Measurements from ENCODE around the gene ROR1. TPM values are rescaled to one million over a fixed set of nuclear protein-coding genes. Genes with fewer than 3 reads are reported as not detected.

Gene ROR1
- total RNA-seq, 6 donors from 2014 or later, result 19.7 to 39.8 (median 28.5) TPM

DNA sequence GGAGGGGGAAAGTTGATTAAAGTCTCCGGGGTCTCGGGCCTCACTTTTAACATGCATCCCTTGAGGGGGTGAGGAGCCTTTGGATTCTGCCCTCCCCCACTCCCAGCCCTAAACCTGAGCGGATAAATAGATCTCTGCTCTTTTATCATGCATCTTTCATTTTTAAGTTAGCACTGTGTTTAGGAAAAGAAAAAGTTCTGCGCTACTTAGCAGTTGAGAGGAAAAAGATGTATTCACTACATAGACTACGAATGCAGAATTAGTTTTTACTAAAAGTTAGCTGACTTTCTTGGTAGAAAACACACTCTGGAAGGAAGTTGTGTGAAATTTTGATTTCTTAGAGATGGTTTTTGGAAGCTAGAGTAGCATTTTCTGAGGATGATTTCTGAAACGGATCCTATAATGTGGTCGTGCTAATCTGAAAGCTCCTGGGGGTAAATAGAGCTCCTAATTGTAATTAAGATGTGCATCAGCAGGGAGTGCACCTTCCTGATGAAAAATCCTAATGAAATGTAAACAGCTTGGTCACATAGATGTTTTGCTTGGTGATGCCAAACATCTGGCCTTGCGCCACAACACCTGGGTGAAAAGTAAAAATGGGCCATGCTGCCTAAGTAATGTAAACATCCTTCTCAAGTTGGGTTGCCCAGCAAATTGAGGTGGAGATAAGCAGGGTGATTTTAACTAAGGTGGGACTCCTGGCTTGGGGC lies 1.8 kb downstream of the ROR1 start:
- WGBS, 2 donors, result 28 to 34% methylated on average over 8 of the region's 8 CpGs
- ATAC-seq (ENCODE audit: low FRiP score in 2 of 2), result no peak
- peak overlapping the region in 1 of 4 donors; percentile 79 for H3K27ac ChIP-seq
- H3K4me1 ChIP-seq, result peaks cover 0 to 31% (median 23%) of the 10 kb centered on the region in 4 donors
- no peaks in the 10 kb centered on the region for H3K9me3 ChIP-seq
- TF ChIP-seq POLR2A (IDR thresholded peaks at IDR 0.05) (no peak), EP300 (IDR thresholded peaks at IDR 0.05) (no peak), POLR2AphosphoS5 (IDR thresholded peaks at IDR 0.05) (no peak)
- TF ChIP-seq, protein P1, sequence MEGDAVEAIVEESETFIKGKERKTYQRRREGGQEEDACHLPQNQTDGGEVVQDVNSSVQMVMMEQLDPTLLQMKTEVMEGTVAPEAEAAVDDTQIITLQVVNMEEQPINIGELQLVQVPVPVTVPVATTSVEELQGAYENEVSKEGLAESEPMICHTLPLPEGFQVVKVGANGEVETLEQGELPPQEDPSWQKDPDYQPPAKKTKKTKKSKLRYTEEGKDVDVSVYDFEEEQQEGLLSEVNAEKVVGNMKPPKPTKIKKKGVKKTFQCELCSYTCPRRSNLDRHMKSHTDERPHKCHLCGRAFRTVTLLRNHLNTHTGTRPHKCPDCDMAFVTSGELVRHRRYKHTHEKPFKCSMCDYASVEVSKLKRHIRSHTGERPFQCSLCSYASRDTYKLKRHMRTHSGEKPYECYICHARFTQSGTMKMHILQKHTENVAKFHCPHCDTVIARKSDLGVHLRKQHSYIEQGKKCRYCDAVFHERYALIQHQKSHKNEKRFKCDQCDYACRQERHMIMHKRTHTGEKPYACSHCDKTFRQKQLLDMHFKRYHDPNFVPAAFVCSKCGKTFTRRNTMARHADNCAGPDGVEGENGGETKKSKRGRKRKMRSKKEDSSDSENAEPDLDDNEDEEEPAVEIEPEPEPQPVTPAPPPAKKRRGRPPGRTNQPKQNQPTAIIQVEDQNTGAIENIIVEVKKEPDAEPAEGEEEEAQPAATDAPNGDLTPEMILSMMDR (IDR thresholded peaks at IDR 0.05), result no peak
- H3K36me3 ChIP-seq, result no peaks in the 10 kb centered on the region
- H3K27me3 ChIP-seq, result peaks cover 0 to 9% (median 2%) of the 10 kb centered on the region in 4 donors
- no peak for DNase-seq
- H3K4me3 ChIP-seq, result peak overlapping the region; percentile 1 to 71 (median 69)

DNA sequence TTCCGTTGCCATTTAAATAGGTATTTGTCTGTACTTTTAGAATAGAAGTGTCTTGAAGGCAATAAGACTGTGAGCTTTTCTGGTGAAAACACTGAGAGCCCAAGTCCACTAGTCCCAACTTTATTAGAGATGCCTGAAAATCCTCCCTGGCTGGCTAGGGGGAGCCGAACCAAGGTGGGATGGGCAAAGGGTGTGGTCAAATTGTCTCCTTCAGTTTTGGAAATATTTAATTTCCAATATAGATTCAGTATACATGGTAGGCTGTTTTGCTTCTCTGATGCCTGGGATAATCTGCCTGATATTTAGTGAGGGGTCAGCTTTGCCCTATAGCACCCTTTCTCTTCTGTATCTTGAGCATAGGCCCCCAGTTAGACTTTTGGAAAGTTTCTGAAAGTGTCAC lies 3.5 kb downstream of the ROR1 start:
- ATAC-seq (ENCODE audit: low FRiP score in 2 of 2), result no peak
- WGBS, 2 donors, result 68 to 69% methylated on average over 2 of the region's 2 CpGs
- TF ChIP-seq, protein P1 (IDR thresholded peaks at IDR 0.05), result no peak
- TF ChIP-seq POLR2A (IDR thresholded peaks at IDR 0.05) (no peak), POLR2AphosphoS5 (IDR thresholded peaks at IDR 0.05) (no peak), EP300 (IDR thresholded peaks at IDR 0.05) (no peak)
- no peak overlapping the region for H3K27ac ChIP-seq
- H3K36me3 ChIP-seq, result no peaks in the 10 kb centered on the region
- H3K9me3 ChIP-seq, result no peaks in the 10 kb centered on the region
- H3K27me3 ChIP-seq, result peaks cover 0 to 9% (median 2%) of the 10 kb centered on the region in 4 donors
- DNase-seq, result no peak
- peaks cover 0 to 31% (median 23%) of the 10 kb centered on the region in 4 donors for H3K4me1 ChIP-seq
- H3K4me3 ChIP-seq, result peak overlapping the region in 1 of 4 donors; percentile 71

DNA sequence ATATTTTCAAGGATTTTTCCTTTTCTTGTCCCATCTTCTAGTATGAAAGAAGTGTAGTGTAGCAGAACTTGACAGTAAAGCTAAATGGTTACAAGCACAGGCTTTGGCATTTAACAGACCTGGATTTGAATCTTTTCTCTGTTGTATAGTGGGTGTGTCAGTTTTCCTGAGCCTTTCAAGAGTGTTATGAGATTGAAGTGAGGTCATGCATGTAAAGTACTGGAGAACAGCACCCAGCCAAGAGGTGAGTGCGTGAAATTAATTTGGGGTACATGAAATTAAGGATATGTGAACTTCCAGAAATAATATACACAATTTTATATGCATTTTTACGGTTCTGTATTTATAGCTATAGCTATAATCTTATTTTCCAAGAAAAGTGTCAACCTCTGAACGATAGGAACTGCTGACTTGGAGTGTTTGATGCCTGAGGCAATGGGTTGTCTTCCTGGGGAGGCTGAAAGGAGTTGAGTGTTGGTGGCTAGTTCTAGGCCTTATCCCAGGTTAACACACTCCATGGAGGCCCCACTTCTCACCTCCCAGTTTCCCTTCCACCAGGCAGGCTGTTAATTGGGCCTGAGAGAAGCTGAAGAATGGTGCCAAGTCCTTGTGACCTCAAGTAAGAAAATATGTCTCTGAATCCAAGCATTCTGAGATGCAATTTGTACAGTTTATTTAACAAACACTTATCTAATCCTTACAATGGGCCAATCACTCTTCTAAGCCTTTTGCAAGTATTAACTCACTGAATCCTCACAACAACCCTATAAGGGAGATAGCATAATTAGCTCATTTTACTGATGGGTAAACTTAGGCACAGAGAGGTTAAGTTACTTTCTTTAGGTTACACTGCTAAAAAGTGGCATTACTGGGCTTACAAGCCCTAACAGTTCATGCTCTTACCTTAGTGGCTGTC lies 4.4 kb downstream of the ROR1 start:
- Histone ChIP-seq H3K4me1 (peaks cover 0 to 31% (median 23%) of the 10 kb centered on the region in 4 donors), H3K27ac (no peak overlapping the region)
- whole genome bisulfite sequencing, 2 donors, result 71 to 76% methylated on average over 3 of the region's 3 CpGs

DNA sequence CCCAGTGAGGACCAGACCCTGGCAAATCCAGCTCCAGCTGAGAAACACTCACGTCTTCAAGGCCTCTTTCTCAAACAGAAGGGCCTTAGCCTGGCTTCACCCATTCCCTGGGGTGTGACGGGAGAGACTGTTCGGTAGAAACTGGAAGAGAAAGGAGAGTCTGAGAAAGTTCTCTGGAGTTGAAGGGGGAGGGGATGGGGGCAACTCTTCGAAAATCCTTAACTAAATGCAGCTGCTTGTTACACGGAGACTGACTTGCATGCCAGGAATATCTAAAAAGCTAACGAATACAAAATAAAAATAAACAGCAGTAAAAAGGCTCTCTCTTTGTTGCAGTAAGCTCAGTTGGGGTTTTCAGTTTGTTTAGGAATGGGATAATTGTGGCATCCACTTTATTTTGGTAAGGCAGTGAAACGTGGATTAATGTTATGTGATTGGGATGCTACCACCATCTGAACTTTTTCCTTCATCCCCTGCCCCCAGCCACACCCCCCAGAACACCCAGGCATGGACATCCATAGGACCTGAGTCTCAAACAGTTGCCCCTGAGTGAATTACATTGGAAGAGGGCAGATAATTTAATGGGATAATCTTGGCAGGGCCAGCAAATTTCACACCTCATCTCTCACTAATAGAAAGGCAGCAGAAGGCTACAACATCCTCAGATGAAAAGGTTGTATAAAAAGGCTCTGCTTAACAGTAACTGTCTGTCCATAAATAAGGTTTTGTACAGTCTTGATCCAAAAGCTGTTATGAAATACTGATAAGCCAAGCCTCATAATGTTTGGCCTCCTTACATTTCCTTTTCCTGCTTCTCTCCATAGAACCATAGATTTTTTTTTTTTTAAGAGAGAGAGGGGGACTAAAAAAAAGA lies 5.8 kb downstream of the ROR1 start:
- ATAC-seq (ENCODE audit: low FRiP score in 2 of 2) (no peak), DNase-seq (no peak)
- Histone ChIP-seq H3K36me3 (no peaks in the 10 kb centered on the region), H3K4me1 (peaks cover 0 to 23% (median 11%) of the 10 kb centered on the region in 4 donors), H3K27ac (no peak overlapping the region), H3K27me3 (peaks cover 0 to 2% (median under 1%) of the 10 kb centered on the region in 4 donors), H3K4me3 (no peak overlapping the region), H3K9me3 (no peaks in the 10 kb centered on the region)
- 51 to 54% methylated on average over 7 of the region's 7 CpGs for WGBS, 2 donors
- TF ChIP-seq POLR2AphosphoS5 (IDR thresholded peaks at IDR 0.05) (no peak), POLR2A (IDR thresholded peaks at IDR 0.05) (no peak), EP300 (IDR thresholded peaks at IDR 0.05) (no peak)
- TF ChIP-seq, protein P1 (IDR thresholded peaks at IDR 0.05), result no peak

More for the DNA sequence above, 4.4 kb downstream of the ROR1 start:
- no peak overlapping the region for H3K4me3 ChIP-seq
- H3K36me3 ChIP-seq, result no peaks in the 10 kb centered on the region
- H3K27me3 ChIP-seq, result peaks cover 0 to 9% (median 2%) of the 10 kb centered on the region in 4 donors
- no peaks in the 10 kb centered on the region for H3K9me3 ChIP-seq
- TF ChIP-seq, protein P1 (IDR thresholded peaks at IDR 0.05), result no peak
- no peak for TF ChIP-seq POLR2A (IDR thresholded peaks at IDR 0.05)
- no peak for TF ChIP-seq POLR2AphosphoS5 (IDR thresholded peaks at IDR 0.05)
- no peak for TF ChIP-seq EP300 (IDR thresholded peaks at IDR 0.05)
- DNase-seq (no peak), ATAC-seq (ENCODE audit: low FRiP score in 2 of 2) (no peak)
